Smooth muscle cell (in vitro differentiated cells): ENCODE measurements around the gene SYNE2. TPM values are rescaled to one million over a fixed set of nuclear protein-coding genes. Genes with fewer than 3 reads are reported as not detected.
"Not testable (repeated sequence)": the region's sequence is repeated elsewhere in the genome, so short reads cannot be mapped to it uniquely, and the experiment has no call there.

Experiments
- DNase-seq: peaks from one replicate; lab custom pipeline; 2025; ENCODE audit not compliant: unreplicated experiment; lab: John Stamatoyannopoulos, UW
- H2AFZ ChIP-seq: fragments of 200-600 bp; sonication (generic); 2 replicates; pipeline ENCODE4 v1.6.0; 2016; ENCODE audit warnings: antibody characterized with exemption, low read depth, mild to moderate bottlenecking
- H3F3A ChIP-seq: fragments of 200-600 bp; sonication (generic); 2 replicates; pipeline ENCODE4 v1.6.0; 2017; ENCODE audit warnings: antibody characterized with exemption, low read depth
- H3K27ac ChIP-seq: fragments of 200-600 bp; sonication (generic); 2 replicates; pipeline ENCODE4 v1.5.1; 2016; ENCODE audit warnings: low read depth, mild to moderate bottlenecking
- H3K27me3 ChIP-seq: fragments of 200-600 bp; sonication (generic); 2 replicates; pipeline ENCODE4 v1.6.1; 2016; ENCODE audit warnings: low read depth, mild to moderate bottlenecking
- H3K36me3 ChIP-seq: fragments of 200-600 bp; sonication (generic); 2 replicates; pipeline ENCODE4 v1.5.1; 2016; ENCODE audit warnings: low read depth
- H3K4me1 ChIP-seq: fragments of 200-600 bp; sonication (generic); 2 replicates; pipeline ENCODE4 v1.5.1; 2016; ENCODE audit warnings: low read depth
- H3K4me2 ChIP-seq: fragments of 200-600 bp; sonication (generic); 2 replicates; pipeline ENCODE4 v1.6.0; 2016; ENCODE audit warnings: mild to moderate bottlenecking
- H3K4me3 ChIP-seq: fragments of 200-600 bp; sonication (generic); 2 replicates; pipeline ENCODE4 v1.5.1; 2016; ENCODE audit warnings: mild to moderate bottlenecking
- H3K79me2 ChIP-seq: fragments of 200-600 bp; sonication (generic); 2 replicates; pipeline ENCODE4 v1.6.0; 2016; ENCODE audit warnings: low read depth, mild to moderate bottlenecking
- H3K9ac ChIP-seq: fragments of 200-600 bp; sonication (generic); 2 replicates; pipeline ENCODE4 v1.6.0; 2016; ENCODE audit warnings: low read depth
- H3K9me3 ChIP-seq: fragments of 200-600 bp; sonication (generic); replicated peaks from 2 replicates; pipeline ENCODE4 v1.5.1; 2016; ENCODE audit warnings: low read depth
- H4K20me1 ChIP-seq: fragments of 200-600 bp; sonication (generic); 2 replicates; pipeline ENCODE4 v1.6.0; 2016; ENCODE audit warnings: low read depth
- CTCF ChIP-seq: fragments of 200-600 bp; sonication (generic); IDR thresholded peaks from 2 replicates; pipeline ENCODE4 v1.5.1; 2017; ENCODE audit warnings: borderline replicate concordance, mild to moderate bottlenecking, antibody characterized with exemption; ENCODE audit not compliant: insufficient read depth, poor library complexity, severe bottlenecking
- WGBS: methylation state at CpG from one replicate; pipeline ENCODE4 v1.1.7; 2016; ENCODE audit warnings: low lambda C conversion rate; 5-methylcytosine and 5-hydroxymethylcytosine counted together
- polyA plus RNA-seq: library from polyadenylated mRNA; unstranded; fragments of >200 nt; fragmentation: Nextera tagmentation; extraction: Ambion mirVana; gene quantifications from 2 replicates; pipeline ENCODE4 v1.2.1, GENCODE V29; 2016
- total RNA-seq: library from RNA; depleted of rRNA; stranded (reverse); fragments of >200 nt; gene quantifications from 2 replicates; pipeline ENCODE4 v1.2.3, GENCODE V29; 2014

The SYNE2 gene
- total RNA-seq, result 20.9 and 26.6 TPM in 2 replicates
- 4.8 and 7.2 TPM in 2 replicates for polyA plus RNA-seq

- H3F3A ChIP-seq, result no peaks in the 10 kb centered on the region
- H3K27ac ChIP-seq, result no peak within 1 kb of the TSS
- no peaks in the 10 kb centered on the region for H3K36me3 ChIP-seq
- peak within 1 kb of the TSS; percentile 92 for H3K4me2 ChIP-seq
- peak within 1 kb of the TSS; percentile 95 for H2AFZ ChIP-seq
- H3K4me1 ChIP-seq, result peaks cover 11% of the 10 kb centered on the region
- under 1% methylated on average over 48 of the region's 124 CpGs for WGBS
- TF ChIP-seq CTCF, result no peak
- peak within 1 kb of the TSS; percentile 90 for H3K4me3 ChIP-seq
- H3K9me3 ChIP-seq, result no peaks in the 10 kb centered on the region
- peaks cover 2% of the 10 kb centered on the region for H4K20me1 ChIP-seq
- H3K79me2 ChIP-seq, result peaks cover 7% of the 10 kb centered on the region
- peak; percentile 58 for DNase-seq
- H3K9ac ChIP-seq, result peak within 1 kb of the TSS; percentile 54
- peaks cover 6% of the 10 kb centered on the region for H3K27me3 ChIP-seq
Measured at GRCh38 chr14:63852817-63853731, at the start of gene SYNE2. Gene SYNE2, plus strand, starts transcription at chr14:63853004. Its CDS starts 56,145 bp downstream, at chr14:63909149.

GRCh38 chr14:63803221-63803791 is 49.5 kb upstream of the SYNE2 start:
- not testable (repeated sequence) for DNase-seq, H3K27me3 ChIP-seq, H3K9ac ChIP-seq, H3K36me3 ChIP-seq, H3K4me2 ChIP-seq, H3K4me1 ChIP-seq, H4K20me1 ChIP-seq, H3K9me3 ChIP-seq, H3K79me2 ChIP-seq, H3F3A ChIP-seq, H3K4me3 ChIP-seq, H3K27ac ChIP-seq, H2AFZ ChIP-seq
- WGBS, result 94% methylated on average over 30 of the region's 35 CpGs

GRCh38 chr14:63806064-63806463 is 46.7 kb upstream of the SYNE2 start:
- H3K4me3 ChIP-seq, H3K4me2 ChIP-seq, H3F3A ChIP-seq, H4K20me1 ChIP-seq, H3K36me3 ChIP-seq, H3K4me1 ChIP-seq, H3K79me2 ChIP-seq, DNase-seq, H2AFZ ChIP-seq, H3K9me3 ChIP-seq, H3K27me3 ChIP-seq, H3K27ac ChIP-seq, H3K9ac ChIP-seq: not testable (repeated sequence)
- 62% methylated on average over 2 of the region's 2 CpGs for WGBS

GRCh38 chr14:63811692-63812091 is 41.1 kb upstream of the SYNE2 start:
- 56% methylated on average over 3 of the region's 3 CpGs for WGBS
- not testable (repeated sequence) for H3K27ac ChIP-seq

GRCh38 chr14:63833728-63834127 is 19.1 kb upstream of the SYNE2 start:
- 97% methylated on average over 1 of the region's 1 CpG for WGBS
- Histone ChIP-seq H3K4me1 (no peaks in the 10 kb centered on the region), H3F3A (no peaks in the 10 kb centered on the region), H3K27ac (no peak overlapping the region), H3K36me3 (no peaks in the 10 kb centered on the region), H3K9me3 (no peaks in the 10 kb centered on the region), H3K27me3 (no peaks in the 10 kb centered on the region), H4K20me1 (no peaks in the 10 kb centered on the region), H3K9ac (no peak overlapping the region), H3K4me2 (no peak overlapping the region), H3K79me2 (no peaks in the 10 kb centered on the region), H2AFZ (no peak overlapping the region), H3K4me3 (no peak overlapping the region)
- no peak for DNase-seq
- TF ChIP-seq CTCF, result no peak

More at GRCh38 chr14:63811692-63812091, 41.1 kb upstream of the SYNE2 start:
- not testable (repeated sequence) for H3K4me3 ChIP-seq, H3K4me2 ChIP-seq, H3K9me3 ChIP-seq, H3K9ac ChIP-seq, H3F3A ChIP-seq, H3K4me1 ChIP-seq, H2AFZ ChIP-seq, DNase-seq, H3K79me2 ChIP-seq, H3K36me3 ChIP-seq, H3K27me3 ChIP-seq, H4K20me1 ChIP-seq
